K562 (cell line): ENCODE data around the gene MRPL58. TPM values are rescaled to one million over a fixed set of nuclear protein-coding genes. Genes with fewer than 3 reads are reported as not detected.

Experiments
- FOXJ3 ChIP-seq: sonication (generic); formaldehyde crosslinking; IDR thresholded peaks from 2 replicates; pipeline ENCODE4 v1.4.0; 2020; ENCODE audit warnings: mild to moderate bottlenecking, missing genetic modification reagents
- KDM2B ChIP-seq: fragments of 250-450 bp; sonication (Bioruptor Pico); IDR thresholded peaks from 2 replicates; pipeline ENCODE4 v1.8.0; 2021; ENCODE audit warnings: mild to moderate bottlenecking, moderate library complexity
- SIX5 ChIP-seq, 2 experiments: IDR thresholded peaks; 2 replicates each; pipeline ENCODE4 v1.6.1; 2011; ENCODE audit warnings: low read length in 2 of 2, borderline replicate concordance in 1 of 2, low read depth in 1 of 2, mild to moderate bottlenecking in 1 of 2, moderate library complexity in 1 of 2; ENCODE audit not compliant: insufficient read depth in 1 of 2
- ZNF518B ChIP-seq: fragments of 250-450 bp; sonication (Bioruptor Pico); IDR thresholded peaks from 2 replicates; pipeline ENCODE4 v1.5.0; 2021; ENCODE audit warnings: mild to moderate bottlenecking, moderate library complexity
- polyA plus RNA-seq, 8 experiments: library from polyadenylated mRNA; depleted of rRNA in 4 of 8; stranded (reverse) in 5 of 8; unstranded in 3 of 8; fragments of >200 nt; fragmentation: Nextera tagmentation in 2 of 8; fragmentation: Illumina TruSeq in 1 of 8; extraction: Ambion mirVana in 2 of 8; extraction: Trizol in 1 of 8; gene quantifications; 2 replicates each; pipeline versions ENCODE4 v1.2.1 to v1.2.3, GENCODE V29; 2011 to 2014; ENCODE audit warnings: inconsistent platforms in 1 of 8, missing spikeins in 1 of 8
- total RNA-seq, 7 experiments: library from RNA; depleted of rRNA in 6 of 7; stranded (reverse); fragments of >200 nt in 6 of 7; fragmentation: Illumina TruSeq in 2 of 7; extraction: Trizol in 2 of 7; gene quantifications; 2 replicates each; pipeline versions ENCODE4 v1.2.1 to v1.2.3, GENCODE V29; 2011 to 2021; ENCODE audit warnings: low replicate concordance in 1 of 7
- TF ChIP-seq, protein P1 (sequence below): sonication (generic); formaldehyde crosslinking; IDR thresholded peaks from 2 replicates; pipeline ENCODE4 v1.8.1; 2023; ENCODE audit warnings: missing genetic modification reagents, mild to moderate bottlenecking, borderline replicate concordance
- TF ChIP-seq, protein P2 (sequence below): fragments of 200-600 bp; sonication (generic); IDR thresholded peaks from one replicate; pipeline ENCODE4 v1.6.1; 2012; ENCODE audit warnings: mild to moderate bottlenecking, low read depth, low read length, inconsistent platforms

The MRPL58 gene
- total and polyA plus RNA-seq, 9 of the 15 experiments (the other 6 are each of a cell fraction or from before 2014, with no cell fraction given) = 30.8 to 107 (median 72.4) TPM

DNA sequence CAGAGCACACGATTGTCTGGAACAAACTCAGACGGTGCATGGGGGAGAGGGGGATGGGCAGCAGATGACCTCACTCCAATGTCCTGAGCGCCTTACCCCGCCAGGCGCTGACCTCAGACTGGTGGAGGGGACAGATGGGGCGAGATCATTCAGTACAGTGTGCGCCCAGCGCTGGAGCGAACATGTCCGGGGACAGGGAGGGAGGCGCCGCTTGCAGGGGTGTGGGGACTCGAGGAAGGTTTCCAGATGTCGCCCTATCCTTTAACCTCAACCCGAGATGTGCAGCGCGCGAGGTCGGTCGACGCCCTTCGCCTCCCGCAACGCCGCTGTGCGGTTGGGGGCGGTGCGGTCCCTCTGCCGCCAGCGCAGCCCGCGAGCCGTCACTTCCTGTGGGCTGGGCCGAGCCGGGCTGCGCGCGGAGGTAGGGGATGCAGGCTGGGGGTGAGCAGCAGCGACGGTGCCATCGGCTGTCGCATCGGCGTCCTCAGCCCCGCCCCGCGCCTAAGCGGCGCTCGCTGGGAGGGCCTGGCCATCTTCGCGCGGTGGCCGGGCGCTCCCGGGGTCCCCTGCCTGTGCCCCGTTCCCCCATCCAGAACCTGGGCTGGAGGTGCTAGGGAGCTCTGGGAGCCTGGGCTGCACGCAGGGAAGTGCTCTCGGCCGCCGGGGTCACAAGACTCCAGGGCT, 30.3 kb upstream of the MRPL58 start (continued):
- TF ChIP-seq, protein P1, sequence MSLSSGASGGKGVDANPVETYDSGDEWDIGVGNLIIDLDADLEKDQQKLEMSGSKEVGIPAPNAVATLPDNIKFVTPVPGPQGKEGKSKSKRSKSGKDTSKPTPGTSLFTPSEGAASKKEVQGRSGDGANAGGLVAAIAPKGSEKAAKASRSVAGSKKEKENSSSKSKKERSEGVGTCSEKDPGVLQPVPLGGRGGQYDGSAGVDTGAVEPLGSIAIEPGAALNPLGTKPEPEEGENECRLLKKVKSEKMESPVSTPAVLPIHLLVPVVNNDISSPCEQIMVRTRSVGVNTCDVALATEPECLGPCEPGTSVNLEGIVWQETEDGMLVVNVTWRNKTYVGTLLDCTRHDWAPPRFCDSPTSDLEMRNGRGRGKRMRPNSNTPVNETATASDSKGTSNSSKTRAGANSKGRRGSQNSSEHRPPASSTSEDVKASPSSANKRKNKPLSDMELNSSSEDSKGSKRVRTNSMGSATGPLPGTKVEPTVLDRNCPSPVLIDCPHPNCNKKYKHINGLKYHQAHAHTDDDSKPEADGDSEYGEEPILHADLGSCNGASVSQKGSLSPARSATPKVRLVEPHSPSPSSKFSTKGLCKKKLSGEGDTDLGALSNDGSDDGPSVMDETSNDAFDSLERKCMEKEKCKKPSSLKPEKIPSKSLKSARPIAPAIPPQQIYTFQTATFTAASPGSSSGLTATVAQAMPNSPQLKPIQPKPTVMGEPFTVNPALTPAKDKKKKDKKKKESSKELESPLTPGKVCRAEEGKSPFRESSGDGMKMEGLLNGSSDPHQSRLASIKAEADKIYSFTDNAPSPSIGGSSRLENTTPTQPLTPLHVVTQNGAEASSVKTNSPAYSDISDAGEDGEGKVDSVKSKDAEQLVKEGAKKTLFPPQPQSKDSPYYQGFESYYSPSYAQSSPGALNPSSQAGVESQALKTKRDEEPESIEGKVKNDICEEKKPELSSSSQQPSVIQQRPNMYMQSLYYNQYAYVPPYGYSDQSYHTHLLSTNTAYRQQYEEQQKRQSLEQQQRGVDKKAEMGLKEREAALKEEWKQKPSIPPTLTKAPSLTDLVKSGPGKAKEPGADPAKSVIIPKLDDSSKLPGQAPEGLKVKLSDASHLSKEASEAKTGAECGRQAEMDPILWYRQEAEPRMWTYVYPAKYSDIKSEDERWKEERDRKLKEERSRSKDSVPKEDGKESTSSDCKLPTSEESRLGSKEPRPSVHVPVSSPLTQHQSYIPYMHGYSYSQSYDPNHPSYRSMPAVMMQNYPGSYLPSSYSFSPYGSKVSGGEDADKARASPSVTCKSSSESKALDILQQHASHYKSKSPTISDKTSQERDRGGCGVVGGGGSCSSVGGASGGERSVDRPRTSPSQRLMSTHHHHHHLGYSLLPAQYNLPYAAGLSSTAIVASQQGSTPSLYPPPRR (CRISPR knock-in tag) = 0 out of 2 replicates have a peak, but pooled peaks have one; percentile 68
- TF ChIP-seq FOXJ3 (no peak), SIX5 (IDR thresholded peaks at IDR 0.05; ENCODE audit: borderline replicate concordance in 1 of 2, insufficient read depth in 1 of 2, low read depth in 1 of 2, low read length in 2 of 2) (no peak), KDM2B (CRISPR knock-in tag) (no peak), ZNF518B (no peak)
- TF ChIP-seq, protein P2, sequence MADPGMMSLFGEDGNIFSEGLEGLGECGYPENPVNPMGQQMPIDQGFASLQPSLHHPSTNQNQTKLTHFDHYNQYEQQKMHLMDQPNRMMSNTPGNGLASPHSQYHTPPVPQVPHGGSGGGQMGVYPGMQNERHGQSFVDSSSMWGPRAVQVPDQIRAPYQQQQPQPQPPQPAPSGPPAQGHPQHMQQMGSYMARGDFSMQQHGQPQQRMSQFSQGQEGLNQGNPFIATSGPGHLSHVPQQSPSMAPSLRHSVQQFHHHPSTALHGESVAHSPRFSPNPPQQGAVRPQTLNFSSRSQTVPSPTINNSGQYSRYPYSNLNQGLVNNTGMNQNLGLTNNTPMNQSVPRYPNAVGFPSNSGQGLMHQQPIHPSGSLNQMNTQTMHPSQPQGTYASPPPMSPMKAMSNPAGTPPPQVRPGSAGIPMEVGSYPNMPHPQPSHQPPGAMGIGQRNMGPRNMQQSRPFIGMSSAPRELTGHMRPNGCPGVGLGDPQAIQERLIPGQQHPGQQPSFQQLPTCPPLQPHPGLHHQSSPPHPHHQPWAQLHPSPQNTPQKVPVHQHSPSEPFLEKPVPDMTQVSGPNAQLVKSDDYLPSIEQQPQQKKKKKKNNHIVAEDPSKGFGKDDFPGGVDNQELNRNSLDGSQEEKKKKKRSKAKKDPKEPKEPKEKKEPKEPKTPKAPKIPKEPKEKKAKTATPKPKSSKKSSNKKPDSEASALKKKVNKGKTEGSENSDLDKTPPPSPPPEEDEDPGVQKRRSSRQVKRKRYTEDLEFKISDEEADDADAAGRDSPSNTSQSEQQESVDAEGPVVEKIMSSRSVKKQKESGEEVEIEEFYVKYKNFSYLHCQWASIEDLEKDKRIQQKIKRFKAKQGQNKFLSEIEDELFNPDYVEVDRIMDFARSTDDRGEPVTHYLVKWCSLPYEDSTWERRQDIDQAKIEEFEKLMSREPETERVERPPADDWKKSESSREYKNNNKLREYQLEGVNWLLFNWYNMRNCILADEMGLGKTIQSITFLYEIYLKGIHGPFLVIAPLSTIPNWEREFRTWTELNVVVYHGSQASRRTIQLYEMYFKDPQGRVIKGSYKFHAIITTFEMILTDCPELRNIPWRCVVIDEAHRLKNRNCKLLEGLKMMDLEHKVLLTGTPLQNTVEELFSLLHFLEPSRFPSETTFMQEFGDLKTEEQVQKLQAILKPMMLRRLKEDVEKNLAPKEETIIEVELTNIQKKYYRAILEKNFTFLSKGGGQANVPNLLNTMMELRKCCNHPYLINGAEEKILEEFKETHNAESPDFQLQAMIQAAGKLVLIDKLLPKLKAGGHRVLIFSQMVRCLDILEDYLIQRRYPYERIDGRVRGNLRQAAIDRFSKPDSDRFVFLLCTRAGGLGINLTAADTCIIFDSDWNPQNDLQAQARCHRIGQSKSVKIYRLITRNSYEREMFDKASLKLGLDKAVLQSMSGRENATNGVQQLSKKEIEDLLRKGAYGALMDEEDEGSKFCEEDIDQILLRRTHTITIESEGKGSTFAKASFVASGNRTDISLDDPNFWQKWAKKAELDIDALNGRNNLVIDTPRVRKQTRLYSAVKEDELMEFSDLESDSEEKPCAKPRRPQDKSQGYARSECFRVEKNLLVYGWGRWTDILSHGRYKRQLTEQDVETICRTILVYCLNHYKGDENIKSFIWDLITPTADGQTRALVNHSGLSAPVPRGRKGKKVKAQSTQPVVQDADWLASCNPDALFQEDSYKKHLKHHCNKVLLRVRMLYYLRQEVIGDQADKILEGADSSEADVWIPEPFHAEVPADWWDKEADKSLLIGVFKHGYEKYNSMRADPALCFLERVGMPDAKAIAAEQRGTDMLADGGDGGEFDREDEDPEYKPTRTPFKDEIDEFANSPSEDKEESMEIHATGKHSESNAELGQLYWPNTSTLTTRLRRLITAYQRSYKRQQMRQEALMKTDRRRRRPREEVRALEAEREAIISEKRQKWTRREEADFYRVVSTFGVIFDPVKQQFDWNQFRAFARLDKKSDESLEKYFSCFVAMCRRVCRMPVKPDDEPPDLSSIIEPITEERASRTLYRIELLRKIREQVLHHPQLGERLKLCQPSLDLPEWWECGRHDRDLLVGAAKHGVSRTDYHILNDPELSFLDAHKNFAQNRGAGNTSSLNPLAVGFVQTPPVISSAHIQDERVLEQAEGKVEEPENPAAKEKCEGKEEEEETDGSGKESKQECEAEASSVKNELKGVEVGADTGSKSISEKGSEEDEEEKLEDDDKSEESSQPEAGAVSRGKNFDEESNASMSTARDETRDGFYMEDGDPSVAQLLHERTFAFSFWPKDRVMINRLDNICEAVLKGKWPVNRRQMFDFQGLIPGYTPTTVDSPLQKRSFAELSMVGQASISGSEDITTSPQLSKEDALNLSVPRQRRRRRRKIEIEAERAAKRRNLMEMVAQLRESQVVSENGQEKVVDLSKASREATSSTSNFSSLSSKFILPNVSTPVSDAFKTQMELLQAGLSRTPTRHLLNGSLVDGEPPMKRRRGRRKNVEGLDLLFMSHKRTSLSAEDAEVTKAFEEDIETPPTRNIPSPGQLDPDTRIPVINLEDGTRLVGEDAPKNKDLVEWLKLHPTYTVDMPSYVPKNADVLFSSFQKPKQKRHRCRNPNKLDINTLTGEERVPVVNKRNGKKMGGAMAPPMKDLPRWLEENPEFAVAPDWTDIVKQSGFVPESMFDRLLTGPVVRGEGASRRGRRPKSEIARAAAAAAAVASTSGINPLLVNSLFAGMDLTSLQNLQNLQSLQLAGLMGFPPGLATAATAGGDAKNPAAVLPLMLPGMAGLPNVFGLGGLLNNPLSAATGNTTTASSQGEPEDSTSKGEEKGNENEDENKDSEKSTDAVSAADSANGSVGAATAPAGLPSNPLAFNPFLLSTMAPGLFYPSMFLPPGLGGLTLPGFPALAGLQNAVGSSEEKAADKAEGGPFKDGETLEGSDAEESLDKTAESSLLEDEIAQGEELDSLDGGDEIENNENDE = no peak
